ENCODE results near the gene FGF8.

FGF8 gene

GRCh38 chr10:101720606-101721230, 55.2 kb downstream of the FGF8 start:
- no peak overlapping the region for H3K27ac ChIP-seq (ENCODE audit: low read length)
- H3K36me3 ChIP-seq (replicated peaks; ENCODE audit: low read depth, low read length): no peaks in the 10 kb centered on the region
- no peaks in the 10 kb centered on the region for H4K20me1 ChIP-seq (ENCODE audit: insufficient read depth, low read length)
- no peak for TF ChIP-seq CTCF (IDR thresholded peaks at IDR 0.05; ENCODE audit: low read depth, low read length)
- H3K9ac ChIP-seq (ENCODE audit: low read length): no peak overlapping the region
- peaks cover 36% of the 10 kb centered on the region for H3K4me1 ChIP-seq (ENCODE audit: low read length)
- H3K9me3 ChIP-seq (ENCODE audit: insufficient read depth, low read length): no peaks in the 10 kb centered on the region
- no peak overlapping the region for H3K4me3 ChIP-seq (ENCODE audit: low read length)
- H3K27me3 ChIP-seq (ENCODE audit: low read depth, low read length): no peaks in the 10 kb centered on the region
- H2AFZ ChIP-seq (ENCODE audit: low read depth, low read length): no peak overlapping the region
- H3K4me2 ChIP-seq (ENCODE audit: low read length): no peak overlapping the region
- H3K79me2 ChIP-seq (ENCODE audit: low read length): no peaks in the 10 kb centered on the region
